ENCODE results near the gene FYCO1.

The FYCO1 gene

DNA sequence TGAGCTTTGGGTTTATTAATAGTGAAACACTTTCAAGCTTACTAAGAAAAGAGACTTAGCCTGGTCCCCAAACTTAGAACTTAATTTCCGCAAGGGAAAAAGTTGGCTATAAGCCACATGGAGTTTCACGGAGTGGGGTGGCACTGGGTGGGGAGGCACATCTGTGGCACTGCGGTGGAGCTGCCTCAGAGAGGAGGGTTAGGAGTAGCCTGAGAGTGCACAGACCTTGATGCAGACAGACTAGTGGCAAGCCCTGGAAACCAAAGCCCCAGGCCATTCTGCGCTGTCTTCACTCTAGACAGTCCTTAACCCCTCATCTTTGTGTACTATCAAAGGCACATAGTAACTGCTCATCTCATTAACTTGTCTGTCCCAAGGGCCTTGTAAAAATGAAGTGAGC lies 30.4 kb downstream of the FYCO1 start:
- Histone ChIP-seq H3K27me3 (ENCODE audit: control insufficient read depth, insufficient read depth, low read length) (no peaks in the 10 kb centered on the region), H3K4me3 (ENCODE audit: low read length) (no peak overlapping the region), H3K4me1 (ENCODE audit: control insufficient read depth, insufficient read depth, low read length) (peaks cover 6% of the 10 kb centered on the region), H3K27ac (ENCODE audit: low read depth, low read length) (no peak overlapping the region), H3K36me3 (ENCODE audit: control insufficient read depth, insufficient read depth, low read length) (peaks cover 72% of the 10 kb centered on the region), H3K9ac (ENCODE audit: low read length) (no peak overlapping the region)

DNA sequence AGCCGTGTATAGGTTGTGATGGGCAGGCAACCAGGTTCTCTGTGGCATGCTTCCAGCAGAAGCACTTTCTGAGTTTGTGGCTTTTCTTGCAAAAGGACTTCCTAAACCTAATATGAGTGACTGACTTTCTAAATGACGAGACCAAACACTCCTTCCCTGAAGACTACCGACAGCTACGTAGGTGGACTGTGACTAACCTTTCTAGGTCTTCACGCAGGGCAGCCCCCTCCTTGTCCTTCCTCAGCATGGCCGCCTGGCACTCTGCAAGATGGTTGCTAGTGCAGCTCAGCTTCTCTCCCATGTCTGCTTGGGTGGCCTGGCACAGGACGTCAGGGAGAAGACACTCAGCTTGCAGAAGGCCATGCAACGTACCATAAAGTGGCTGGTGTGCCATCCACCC lies 31.5 kb downstream of the FYCO1 start:
- no peaks in the 10 kb centered on the region for H3K27me3 ChIP-seq (ENCODE audit: control insufficient read depth, insufficient read depth, low read length)
- H3K4me1 ChIP-seq (ENCODE audit: control insufficient read depth, insufficient read depth, low read length): peaks cover 6% of the 10 kb centered on the region
- peaks cover 75% of the 10 kb centered on the region for H3K36me3 ChIP-seq (ENCODE audit: control insufficient read depth, insufficient read depth, low read length)
- H3K27ac ChIP-seq (ENCODE audit: low read depth, low read length): no peak overlapping the region
- H3K4me3 ChIP-seq (ENCODE audit: low read length): no peak overlapping the region
- no peak overlapping the region for H3K9ac ChIP-seq (ENCODE audit: low read length)

DNA sequence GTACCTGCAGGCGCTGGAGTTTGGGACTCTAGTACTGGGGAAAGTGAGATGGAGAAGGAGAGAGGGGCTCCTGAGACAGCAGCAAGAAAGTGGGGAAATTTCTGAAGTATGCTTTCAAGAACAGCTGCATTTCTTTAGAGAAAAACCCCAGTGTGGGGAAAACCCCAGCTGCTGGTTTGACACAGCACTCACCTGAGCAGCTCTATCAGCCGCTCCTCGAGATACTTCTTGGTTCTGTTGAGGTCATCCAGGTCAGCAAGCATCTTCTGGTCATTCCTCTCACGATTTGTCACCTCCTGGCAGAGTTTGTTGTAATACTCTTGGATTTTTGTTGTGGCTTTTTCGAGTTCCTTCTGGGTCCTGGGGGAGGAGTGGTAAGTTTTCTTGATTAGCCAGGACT lies 33.6 kb downstream of the FYCO1 start:
- Histone ChIP-seq H3K4me3 (ENCODE audit: low read length) (no peak overlapping the region), H3K27ac (ENCODE audit: low read depth, low read length) (no peak overlapping the region), H3K36me3 (ENCODE audit: control insufficient read depth, insufficient read depth, low read length) (peaks cover 74% of the 10 kb centered on the region), H3K9ac (ENCODE audit: low read length) (no peak overlapping the region), H3K4me1 (ENCODE audit: control insufficient read depth, insufficient read depth, low read length) (peaks cover 3% of the 10 kb centered on the region), H3K27me3 (ENCODE audit: control insufficient read depth, insufficient read depth, low read length) (no peaks in the 10 kb centered on the region)

GRCh38 chr3:45960289-45960688 lies 35.3 kb downstream of the FYCO1 start:
- Histone ChIP-seq H3K27ac (ENCODE audit: low read depth, low read length) (no peak overlapping the region), H3K4me1 (ENCODE audit: control insufficient read depth, insufficient read depth, low read length) (peaks cover 3% of the 10 kb centered on the region), H3K4me3 (ENCODE audit: low read length) (no peak overlapping the region), H3K36me3 (ENCODE audit: control insufficient read depth, insufficient read depth, low read length) (peaks cover 72% of the 10 kb centered on the region), H3K27me3 (ENCODE audit: control insufficient read depth, insufficient read depth, low read length) (no peaks in the 10 kb centered on the region), H3K9ac (ENCODE audit: low read length) (no peak overlapping the region)

- Histone ChIP-seq H3K4me3 (ENCODE audit: low read length) (no peak overlapping the region), H3K9ac (ENCODE audit: low read length) (no peak overlapping the region), H3K27me3 (ENCODE audit: control insufficient read depth, insufficient read depth, low read length) (no peaks in the 10 kb centered on the region), H3K27ac (ENCODE audit: low read depth, low read length) (no peak overlapping the region), H3K4me1 (ENCODE audit: control insufficient read depth, insufficient read depth, low read length) (peaks cover 3% of the 10 kb centered on the region), H3K36me3 (ENCODE audit: control insufficient read depth, insufficient read depth, low read length) (peaks cover 75% of the 10 kb centered on the region)
These were observed 36.4 kb downstream of the FYCO1 start for GRCh38 chr3:45959201-45959600.

DNA sequence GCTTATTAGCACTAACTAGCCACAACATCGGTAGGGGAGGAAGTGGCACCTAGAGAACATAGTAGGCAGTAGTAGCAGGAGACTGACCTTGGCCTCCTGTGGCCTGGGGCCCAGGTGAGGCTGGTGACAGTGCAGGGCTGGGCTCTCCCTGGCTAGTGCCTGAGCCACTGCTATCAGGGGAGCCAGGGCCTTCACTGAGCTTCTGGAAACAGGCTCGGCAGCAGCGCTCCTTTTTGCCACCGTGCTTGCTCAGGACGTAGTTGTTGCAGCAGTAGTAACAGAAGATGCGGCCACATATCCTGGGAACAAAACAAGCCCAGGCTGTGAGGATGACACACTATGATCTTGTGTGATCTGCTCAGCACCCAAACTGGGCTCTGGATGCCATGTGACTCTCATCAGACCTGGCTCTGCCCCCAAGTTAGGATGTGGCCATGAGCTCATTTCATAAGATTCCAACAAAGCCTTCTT lies 37.3 kb downstream of the FYCO1 start:
- Histone ChIP-seq H3K4me1 (ENCODE audit: control insufficient read depth, insufficient read depth, low read length) (peaks cover 3% of the 10 kb centered on the region), H3K27ac (ENCODE audit: low read depth, low read length) (no peak overlapping the region)

GRCh38 chr3:45957586-45957985 lies 38.0 kb downstream of the FYCO1 start:
- no peak overlapping the region for H3K4me3 ChIP-seq (ENCODE audit: low read length)
- no peak overlapping the region for H3K9ac ChIP-seq (ENCODE audit: low read length)
- no peaks in the 10 kb centered on the region for H3K27me3 ChIP-seq (ENCODE audit: control insufficient read depth, insufficient read depth, low read length)
- H3K36me3 ChIP-seq (ENCODE audit: control insufficient read depth, insufficient read depth, low read length): peaks cover 74% of the 10 kb centered on the region
- no peak overlapping the region for H3K27ac ChIP-seq (ENCODE audit: low read depth, low read length)
- peaks cover 3% of the 10 kb centered on the region for H3K4me1 ChIP-seq (ENCODE audit: control insufficient read depth, insufficient read depth, low read length)

More for the DNA sequence above, 37.3 kb downstream of the FYCO1 start:
- Histone ChIP-seq H3K27me3 (ENCODE audit: control insufficient read depth, insufficient read depth, low read length) (no peaks in the 10 kb centered on the region), H3K4me3 (ENCODE audit: low read length) (no peak overlapping the region), H3K36me3 (ENCODE audit: control insufficient read depth, insufficient read depth, low read length) (peaks cover 75% of the 10 kb centered on the region), H3K9ac (ENCODE audit: low read length) (no peak overlapping the region)

GRCh38 chr3:45955706-45956105 lies 39.9 kb downstream of the FYCO1 start:
- Histone ChIP-seq H3K4me3 (ENCODE audit: low read length) (no peak overlapping the region), H3K27ac (ENCODE audit: low read depth, low read length) (no peak overlapping the region), H3K9ac (ENCODE audit: low read length) (no peak overlapping the region), H3K4me1 (ENCODE audit: control insufficient read depth, insufficient read depth, low read length) (peaks cover 3% of the 10 kb centered on the region), H3K27me3 (ENCODE audit: control insufficient read depth, insufficient read depth, low read length) (no peaks in the 10 kb centered on the region), H3K36me3 (ENCODE audit: control insufficient read depth, insufficient read depth, low read length) (peaks cover 79% of the 10 kb centered on the region)

GRCh38 chr3:45955017-45955647 lies 40.5 kb downstream of the FYCO1 start:
- peaks cover 3% of the 10 kb centered on the region for H3K4me1 ChIP-seq (ENCODE audit: control insufficient read depth, insufficient read depth, low read length)
- H3K27me3 ChIP-seq (ENCODE audit: control insufficient read depth, insufficient read depth, low read length): no peaks in the 10 kb centered on the region
- peaks cover 73% of the 10 kb centered on the region for H3K36me3 ChIP-seq (ENCODE audit: control insufficient read depth, insufficient read depth, low read length)
- no peak overlapping the region for H3K4me3 ChIP-seq (ENCODE audit: low read length)
- H3K27ac ChIP-seq (ENCODE audit: low read depth, low read length): no peak overlapping the region
- H3K9ac ChIP-seq (ENCODE audit: low read length): no peak overlapping the region

GRCh38 chr3:45954306-45954705 lies 41.3 kb downstream of the FYCO1 start:
- Histone ChIP-seq H3K9ac (ENCODE audit: low read length) (no peak overlapping the region), H3K36me3 (ENCODE audit: control insufficient read depth, insufficient read depth, low read length) (peaks cover 67% of the 10 kb centered on the region), H3K27ac (ENCODE audit: low read depth, low read length) (no peak overlapping the region), H3K27me3 (ENCODE audit: control insufficient read depth, insufficient read depth, low read length) (no peaks in the 10 kb centered on the region), H3K4me1 (ENCODE audit: control insufficient read depth, insufficient read depth, low read length) (peaks cover 3% of the 10 kb centered on the region), H3K4me3 (ENCODE audit: low read length) (no peak overlapping the region)

DNA sequence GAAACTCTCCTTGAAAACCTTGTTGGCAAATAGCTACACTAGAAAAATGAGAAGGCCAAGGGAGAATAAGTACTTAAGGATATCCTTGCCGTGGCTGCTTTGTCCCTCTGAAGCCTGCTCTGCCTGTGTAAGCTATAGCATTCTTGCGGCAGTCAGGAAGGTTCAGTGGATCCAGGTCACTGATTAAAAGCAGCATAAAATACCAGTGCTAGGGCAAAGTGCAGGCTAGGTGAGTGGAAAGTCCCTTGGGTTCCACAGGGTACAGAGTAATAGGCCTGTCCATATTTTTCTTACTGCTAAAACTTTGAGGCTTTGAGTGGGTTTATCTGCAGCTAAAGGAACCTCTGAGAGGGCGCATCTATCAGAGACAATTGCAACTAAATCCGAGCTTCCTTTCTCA lies 42.1 kb downstream of the FYCO1 start:
- Histone ChIP-seq H3K4me3 (ENCODE audit: low read length) (no peak overlapping the region), H3K9ac (ENCODE audit: low read length) (no peak overlapping the region), H3K36me3 (ENCODE audit: control insufficient read depth, insufficient read depth, low read length) (peaks cover 64% of the 10 kb centered on the region), H3K27me3 (ENCODE audit: control insufficient read depth, insufficient read depth, low read length) (no peaks in the 10 kb centered on the region), H3K4me1 (ENCODE audit: control insufficient read depth, insufficient read depth, low read length) (peaks cover 4% of the 10 kb centered on the region), H3K27ac (ENCODE audit: low read depth, low read length) (no peak overlapping the region)

DNA sequence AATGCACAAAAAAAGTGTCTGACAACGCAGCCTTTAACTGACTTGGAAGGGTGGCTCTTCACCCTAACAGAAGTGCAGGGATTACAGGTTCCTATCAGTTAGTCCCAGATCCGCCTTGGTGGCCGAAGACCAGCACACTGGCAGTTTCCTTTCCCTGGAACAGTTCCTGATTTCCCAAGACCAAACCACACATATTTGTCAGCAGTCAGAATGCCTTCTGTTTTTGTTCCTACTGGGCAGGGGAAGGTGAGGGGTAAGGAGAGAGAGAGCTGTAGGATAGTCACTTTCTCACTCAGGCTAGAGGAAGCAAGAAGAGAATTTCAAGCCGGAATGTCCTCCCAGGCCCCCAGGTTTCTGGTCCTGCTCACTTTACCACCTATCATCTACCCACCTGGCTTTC lies 43.2 kb downstream of the FYCO1 start:
- H3K4me1 ChIP-seq (ENCODE audit: control insufficient read depth, insufficient read depth, low read length): peaks cover 10% of the 10 kb centered on the region
- H3K27ac ChIP-seq (ENCODE audit: low read depth, low read length): no peak overlapping the region
- no peak overlapping the region for H3K9ac ChIP-seq (ENCODE audit: low read length)
- H3K36me3 ChIP-seq (ENCODE audit: control insufficient read depth, insufficient read depth, low read length): peaks cover 55% of the 10 kb centered on the region
- H3K27me3 ChIP-seq (ENCODE audit: control insufficient read depth, insufficient read depth, low read length): no peaks in the 10 kb centered on the region
- H3K4me3 ChIP-seq (ENCODE audit: low read length): no peak overlapping the region

DNA sequence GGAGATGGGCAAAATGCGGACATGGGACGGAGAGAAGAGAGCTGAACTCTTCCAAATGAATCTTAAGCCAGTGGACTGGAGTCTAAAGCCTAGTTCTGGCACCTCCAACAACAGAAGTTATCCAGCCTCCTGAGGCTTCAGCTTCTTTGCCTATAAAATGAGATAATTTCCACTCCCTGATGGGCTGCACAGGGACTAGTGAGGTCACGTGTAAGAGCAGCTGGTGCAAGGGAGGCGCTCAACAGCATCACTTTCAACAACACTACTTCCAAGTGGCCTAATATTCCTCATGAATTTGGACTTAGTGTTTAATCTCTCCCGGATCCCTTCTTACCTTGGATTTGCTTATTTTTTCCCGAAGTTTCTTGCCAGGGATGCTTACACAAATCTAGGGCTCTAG lies 43.7 kb downstream of the FYCO1 start:
- H3K9ac ChIP-seq (ENCODE audit: low read length): no peak overlapping the region
- no peak overlapping the region for H3K4me3 ChIP-seq (ENCODE audit: low read length)
- H3K27me3 ChIP-seq (ENCODE audit: control insufficient read depth, insufficient read depth, low read length): no peaks in the 10 kb centered on the region
- H3K36me3 ChIP-seq (ENCODE audit: control insufficient read depth, insufficient read depth, low read length): peaks cover 54% of the 10 kb centered on the region
- peaks cover 12% of the 10 kb centered on the region for H3K4me1 ChIP-seq (ENCODE audit: control insufficient read depth, insufficient read depth, low read length)
- no peak overlapping the region for H3K27ac ChIP-seq (ENCODE audit: low read depth, low read length)
